Measurements from ENCODE around the gene LDLRAD1. TPM values are rescaled to one million over a fixed set of nuclear protein-coding genes. Genes with fewer than 3 reads are reported as not detected.
"Not testable (repeated sequence)": the region's sequence is repeated elsewhere in the genome, so short reads cannot be mapped to it uniquely, and the experiment has no call there.

LDLRAD1 gene
- total RNA-seq, 1 donor from 2014 or later: not detected

DNA sequence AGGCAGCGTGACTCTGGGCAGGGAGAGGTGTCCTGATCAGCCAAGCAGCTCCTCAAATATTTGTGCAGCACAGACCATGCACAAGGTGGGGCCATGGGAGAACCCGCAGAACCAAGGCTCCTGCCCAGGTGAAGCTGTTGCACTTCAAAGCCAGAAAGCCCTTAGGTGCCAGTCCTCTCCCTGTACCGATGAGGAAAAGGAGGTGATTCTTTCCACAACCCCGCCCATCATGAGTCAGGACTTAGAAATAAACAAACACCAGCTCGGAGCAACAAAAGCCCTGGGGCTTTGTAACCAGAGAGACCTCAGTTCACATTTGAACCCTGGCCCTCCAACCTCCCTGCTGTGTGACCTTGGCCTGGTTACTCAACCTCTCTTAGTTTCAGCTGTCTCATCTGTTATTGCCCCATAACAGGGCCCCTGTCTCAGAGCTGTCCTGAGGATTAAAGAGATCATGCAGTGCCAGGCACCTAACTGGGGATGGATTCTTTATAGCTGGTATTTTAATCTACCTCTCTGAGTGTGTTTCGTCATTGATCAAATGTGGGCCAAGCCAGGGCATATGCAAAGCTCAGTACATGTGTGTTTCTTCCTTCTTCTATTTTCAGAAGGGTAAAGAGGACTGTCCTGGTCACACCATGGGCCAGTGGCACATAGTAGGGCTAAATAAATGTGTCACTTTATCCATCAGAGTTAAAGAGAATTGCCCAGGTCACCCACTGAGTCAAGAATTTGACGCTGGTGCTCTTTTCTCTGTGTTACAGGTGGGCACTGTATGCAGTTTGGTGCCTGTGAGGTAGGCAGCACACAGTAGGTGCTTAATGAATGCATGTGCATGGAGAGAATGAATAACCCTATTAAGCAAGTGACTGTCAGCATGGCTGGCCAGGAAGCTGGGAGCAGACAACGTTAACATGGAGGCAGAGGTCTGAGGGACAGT is 1.4 kb downstream of the LDLRAD1 start:
- DNase-seq (ENCODE audit: low read depth): peak; percentile 85

DNA sequence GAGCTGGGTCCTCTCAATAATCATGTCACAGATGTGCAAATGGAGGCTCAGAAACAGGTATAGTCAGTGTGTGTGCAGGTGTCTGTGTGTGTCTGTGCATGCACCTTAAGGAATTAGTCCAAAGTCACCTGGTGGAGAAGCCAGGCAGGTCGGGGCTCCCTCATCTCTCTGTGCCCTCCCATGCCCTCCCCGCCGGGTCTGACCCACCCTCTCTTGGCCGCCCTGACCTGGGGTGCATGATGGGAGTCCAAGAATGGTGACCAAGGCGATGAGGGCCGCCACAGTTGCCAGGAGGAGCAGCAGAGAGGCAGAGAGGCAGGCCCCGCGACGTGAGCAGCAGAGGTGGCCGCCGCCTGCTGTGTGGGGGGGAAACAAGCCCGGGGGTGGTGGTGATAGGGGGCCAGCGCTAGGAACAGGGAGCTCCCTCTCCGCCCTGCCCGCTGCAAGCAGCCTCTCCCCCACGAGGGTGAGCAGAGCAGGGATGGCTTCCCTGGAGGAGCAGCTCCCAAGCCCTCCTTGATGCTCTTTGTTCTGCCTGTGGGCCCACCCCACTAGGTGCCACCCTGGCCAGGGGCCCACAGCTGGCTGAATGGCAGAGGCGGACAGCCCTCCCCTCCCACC is 3.9 kb downstream of the LDLRAD1 start:
- no peak for DNase-seq (ENCODE audit: low read depth)

DNA sequence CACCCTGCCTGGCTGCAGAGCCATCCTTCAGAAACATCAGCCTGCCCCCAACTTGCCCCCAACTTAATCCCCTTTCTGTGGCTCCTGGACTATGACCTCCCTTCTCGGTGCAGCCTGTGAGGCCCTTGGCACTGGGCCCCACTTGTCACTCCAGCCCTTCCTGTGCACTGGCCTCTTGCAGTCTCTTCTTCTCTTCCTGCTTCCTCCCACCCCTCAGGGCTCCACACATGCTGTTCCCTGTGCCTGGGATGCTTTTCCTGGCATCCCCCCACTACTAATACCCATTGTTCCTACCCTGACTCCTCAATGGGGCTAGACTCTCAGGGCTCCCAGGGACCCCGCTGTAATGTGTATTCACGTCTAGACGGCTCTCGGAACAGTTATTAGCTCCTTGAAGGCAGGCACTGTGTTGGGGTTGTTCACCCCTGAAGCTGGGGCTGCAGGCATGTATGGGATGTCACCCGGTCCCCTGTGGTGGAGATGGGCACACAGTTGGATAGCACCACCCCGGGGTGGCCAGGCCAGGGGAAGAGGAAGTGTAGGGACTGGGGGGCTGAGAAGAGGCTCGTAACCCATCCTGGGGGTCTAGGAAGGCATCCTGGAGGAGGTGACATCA is 4.5 kb downstream of the LDLRAD1 start:
- no peak for DNase-seq (ENCODE audit: low read depth)

DNA sequence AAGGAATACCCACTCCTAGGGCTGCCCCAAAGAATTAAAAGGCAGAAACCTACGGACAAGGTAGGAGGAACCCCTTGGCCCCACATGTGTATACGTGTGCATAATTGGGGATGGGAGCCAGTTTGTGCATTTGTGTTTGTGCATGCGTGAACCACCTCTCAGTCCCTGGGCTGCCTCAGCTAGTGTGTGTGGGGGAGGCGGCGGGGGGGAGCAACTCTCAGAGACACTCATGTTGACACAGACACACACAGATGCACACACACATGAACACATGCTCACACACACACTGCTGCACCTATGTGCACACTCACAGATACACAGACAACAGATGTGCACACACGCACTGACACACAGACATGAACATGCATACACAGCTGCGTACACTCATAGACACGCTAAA is 5.1 kb downstream of the LDLRAD1 start:
- DNase-seq (ENCODE audit: low read depth): no peak

DNA sequence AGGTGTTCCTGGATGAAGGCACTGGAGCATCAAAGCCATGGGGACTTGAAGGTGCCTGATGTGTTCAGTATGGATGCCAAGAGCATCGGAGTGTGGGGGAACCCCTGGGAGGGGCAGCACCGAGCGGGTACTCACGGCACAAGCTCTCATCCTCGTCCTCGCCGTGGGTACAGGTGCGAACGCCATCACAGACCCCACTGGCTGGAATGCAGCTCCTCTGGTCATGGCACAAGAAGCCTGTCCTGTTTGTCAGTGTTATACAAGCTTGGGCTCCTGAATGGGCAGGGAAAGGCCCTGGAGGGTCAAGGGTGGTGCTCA is 6.0 kb downstream of the LDLRAD1 start:
- no peak for DNase-seq (ENCODE audit: low read depth)

DNA sequence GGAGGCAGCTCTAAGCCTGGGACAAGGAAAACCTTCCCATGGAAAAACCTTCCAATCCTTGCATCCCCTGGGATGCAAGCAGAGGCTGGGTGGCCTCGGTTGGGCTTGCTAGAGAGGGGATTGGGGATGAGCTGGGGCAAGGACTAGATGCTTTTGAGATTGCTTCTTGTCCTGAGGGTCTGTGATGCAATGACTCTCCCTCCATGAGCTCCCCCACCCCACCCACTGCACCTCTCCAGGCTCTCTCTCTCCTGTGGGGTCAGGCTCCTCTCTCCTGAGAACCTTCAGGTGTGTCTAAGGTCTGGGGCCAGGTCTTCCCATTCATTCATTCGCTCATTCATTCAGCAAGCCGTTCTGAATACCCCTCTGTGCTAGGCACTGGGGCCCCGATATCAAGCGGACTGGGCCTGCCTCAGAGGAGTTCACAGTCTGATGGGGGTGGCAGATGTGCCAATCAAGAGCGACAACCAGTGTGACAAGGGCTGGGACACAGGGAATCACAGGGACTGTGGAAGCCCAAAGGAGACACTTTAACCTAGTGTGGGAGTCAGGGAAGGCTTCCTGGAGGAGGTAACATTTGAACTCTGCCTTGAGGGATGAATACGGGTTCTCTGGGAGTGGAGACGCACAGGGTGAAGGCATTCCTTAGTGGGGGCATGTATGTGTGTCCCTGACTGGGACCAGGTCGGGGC is 6.5 kb downstream of the LDLRAD1 start:
- DNase-seq (ENCODE audit: low read depth): no peak

DNA sequence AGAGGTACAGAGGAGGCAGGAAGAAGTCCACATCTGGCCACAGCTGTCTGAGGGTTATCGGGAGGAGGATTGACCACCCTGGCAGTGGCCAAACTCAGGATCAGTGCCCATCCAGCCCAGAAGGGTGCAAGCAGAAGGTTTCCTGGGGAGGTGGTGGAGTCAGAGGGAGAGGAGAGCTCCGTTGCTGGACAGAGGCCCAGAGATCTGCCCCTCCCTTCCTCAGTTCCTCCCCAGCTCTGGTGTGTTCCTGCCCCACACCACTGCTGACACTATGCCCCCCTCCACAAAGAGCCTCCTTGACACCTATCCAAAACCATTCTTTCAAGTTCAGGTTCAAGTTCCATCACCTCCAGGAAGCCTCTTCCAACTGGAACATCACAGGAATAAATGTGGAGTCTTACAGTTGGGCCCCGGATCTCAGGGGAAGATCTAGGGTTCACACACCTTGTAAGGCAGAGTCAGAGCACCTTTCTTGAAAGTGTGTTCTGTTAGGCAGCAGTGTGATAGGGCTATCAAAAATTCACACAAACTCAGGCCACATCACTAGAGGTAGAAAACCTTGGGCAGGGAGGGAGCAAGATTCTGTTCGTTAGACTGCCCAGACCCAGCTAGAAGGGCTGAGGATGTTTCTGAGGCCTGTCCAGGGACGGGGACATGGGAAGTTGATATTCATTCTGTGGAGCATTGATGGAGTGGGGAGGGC is 7.4 kb downstream of the LDLRAD1 start:
- no peak for DNase-seq (ENCODE audit: low read depth)

DNA sequence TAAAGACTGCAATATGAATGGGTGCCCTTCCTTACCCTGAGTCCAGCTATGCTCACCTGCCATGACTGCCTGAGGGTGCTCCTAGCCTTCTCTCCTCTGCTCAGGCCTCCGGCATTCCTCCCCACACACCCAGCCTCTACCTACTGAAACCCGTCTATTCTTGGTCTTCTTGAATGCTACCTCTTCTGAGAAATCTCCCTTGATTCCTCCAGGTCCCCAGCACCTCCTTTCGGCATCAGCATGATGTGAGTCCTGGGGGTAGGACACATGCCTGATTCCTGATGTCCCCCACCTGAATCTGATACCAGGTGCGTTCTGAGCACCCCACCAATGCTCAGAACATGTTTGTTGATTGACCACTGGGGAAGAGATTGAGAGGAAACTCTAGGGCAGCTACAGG is 8.6 kb downstream of the LDLRAD1 start:
- DNase-seq (ENCODE audit: low read depth): no peak

DNA sequence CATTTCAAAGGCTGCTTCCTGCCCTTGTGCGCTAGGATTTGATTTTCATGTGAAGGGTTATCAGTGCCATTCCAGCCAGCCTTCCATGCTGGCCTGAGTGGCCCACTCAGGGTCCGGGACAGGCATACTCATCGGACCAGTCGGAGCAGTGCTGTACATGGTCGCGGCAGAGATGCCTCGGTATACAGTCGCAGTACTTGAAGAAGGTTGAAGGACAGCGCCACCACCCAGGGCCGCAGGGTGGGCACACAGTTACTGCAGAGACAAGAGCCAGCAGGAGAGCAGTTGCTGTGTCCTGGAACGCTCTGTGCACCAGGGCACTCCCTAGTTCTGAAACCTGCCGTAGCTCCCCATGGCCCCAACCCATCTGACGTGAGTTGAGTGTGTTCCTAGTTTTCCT is 9.1 kb downstream of the LDLRAD1 start:
- no peak for DNase-seq (ENCODE audit: low read depth)

DNA sequence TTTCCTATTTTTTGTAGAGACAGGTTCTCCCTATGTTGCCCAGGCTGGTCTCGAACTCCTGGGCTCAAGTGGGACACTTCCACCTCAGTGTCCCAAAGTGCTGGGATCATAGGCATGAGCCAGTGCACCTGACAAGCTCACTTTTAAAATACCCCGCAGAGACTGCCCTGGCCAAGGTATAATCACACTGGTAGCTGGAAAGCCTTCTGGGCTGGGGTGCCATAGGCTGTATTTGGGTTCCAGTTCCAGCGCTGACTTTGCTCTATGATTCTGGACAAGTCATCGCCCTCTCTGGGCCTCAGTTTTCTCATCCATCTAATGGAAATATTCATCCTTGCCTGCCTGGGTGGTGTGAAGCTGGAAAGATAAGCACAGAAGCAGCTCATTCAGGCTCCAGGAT is 10.4 kb downstream of the LDLRAD1 start:
- DNase-seq (ENCODE audit: low read depth): no peak

DNA sequence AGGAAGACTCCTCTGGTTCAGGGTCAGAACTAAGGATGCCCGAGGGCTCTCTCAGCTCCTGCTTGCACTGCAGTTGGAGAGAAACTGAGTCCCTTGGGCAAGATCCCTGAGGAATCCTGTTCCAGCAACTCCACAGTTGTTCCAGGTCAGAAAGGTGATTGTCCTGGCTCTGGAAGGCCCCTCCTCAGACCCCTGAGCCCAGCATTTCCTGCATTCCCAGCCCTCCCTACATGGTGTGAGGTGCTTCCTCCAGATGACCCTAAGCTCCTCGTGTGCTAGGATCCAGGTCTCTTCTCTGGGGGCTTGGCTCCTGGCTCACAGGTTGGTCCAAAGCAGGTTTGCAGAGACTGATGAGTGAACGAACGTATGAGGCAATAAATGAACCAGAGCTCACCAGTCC is 11.5 kb downstream of the LDLRAD1 start:
- DNase-seq (ENCODE audit: low read depth): no peak

DNA sequence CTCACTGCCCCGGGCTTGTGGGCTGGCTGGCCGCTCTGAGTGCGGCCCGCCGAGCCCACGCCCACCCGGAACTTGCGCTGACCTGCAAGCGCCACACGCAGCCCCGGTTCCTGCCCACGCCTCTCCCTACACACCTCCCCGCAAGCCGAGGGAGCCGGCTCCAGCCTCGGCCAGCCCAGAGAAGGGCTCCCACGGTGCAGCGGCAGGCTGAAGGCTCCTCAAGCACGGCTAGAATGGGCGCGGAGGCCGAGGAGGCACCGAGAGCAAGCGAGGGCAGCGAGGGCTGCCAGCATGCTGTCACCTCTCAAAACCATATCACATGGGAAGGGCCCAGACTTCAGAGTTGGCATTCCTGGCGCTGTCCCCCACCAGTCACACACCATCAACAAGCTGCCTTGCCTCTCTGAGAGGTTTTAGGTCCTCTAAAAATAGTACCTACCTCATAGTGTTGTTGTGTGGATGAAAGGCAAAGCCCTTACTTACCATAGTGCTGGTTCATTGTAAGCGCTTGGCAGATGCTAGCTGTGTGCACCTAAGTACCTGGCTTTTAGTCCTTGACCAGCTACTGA is 13.4 kb downstream of the LDLRAD1 start:
- DNase-seq (ENCODE audit: low read depth): no peak

DNA sequence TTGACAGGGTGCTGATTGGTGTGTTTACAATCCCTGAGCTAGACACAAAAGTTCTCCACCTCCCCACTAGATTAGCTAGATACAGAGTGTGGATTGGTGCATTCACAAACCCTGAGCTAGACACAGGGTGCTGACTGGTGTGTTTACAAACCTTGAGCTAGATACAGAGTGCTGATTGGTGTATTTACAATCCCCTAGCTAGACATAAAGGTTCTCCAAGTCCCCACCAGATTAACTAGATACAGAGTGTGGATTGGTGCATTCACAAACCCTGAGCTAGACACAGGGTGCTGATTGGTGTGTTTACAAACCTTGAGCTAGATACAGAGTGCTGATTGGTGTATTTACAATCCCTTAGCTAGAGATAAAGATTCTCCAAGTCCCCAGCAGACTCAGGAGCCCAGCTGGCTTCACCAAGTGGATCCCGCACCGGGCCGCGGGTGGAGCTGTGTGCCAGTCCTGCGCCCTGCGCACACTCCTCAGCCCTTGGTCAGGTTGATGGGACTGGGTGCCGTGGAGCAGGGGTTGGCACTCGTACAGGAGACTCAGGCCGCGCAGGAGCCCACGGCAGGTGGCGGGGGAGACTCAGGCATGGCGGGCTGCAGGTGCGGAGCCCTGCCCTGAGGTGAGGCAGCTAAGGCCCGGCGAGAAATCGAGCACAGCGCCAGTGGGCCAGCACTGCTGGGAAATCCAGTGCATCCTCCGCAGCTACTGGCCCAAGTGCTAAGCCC is 14.1 kb downstream of the LDLRAD1 start:
- not testable (repeated sequence) for DNase-seq (ENCODE audit: low read depth)

DNA sequence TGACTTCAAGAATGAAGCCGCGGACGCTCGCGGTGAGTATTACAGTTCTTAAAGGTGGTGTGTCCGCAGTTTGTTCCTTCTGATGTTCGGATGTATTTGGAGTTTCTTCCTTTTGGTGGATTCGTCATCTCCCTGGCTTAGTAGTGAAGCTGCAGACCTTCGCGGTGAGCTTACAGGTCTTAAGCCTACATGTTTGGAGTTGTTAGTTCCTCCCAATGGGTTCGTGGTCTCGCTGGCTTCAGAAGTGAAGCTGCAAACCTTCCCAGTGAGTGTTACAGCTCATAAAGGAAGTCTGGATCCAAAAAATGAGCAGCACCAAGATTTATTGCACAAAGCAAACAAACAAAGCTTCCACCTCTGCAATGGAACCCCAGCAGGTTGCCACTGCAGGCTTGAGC is 14.7 kb downstream of the LDLRAD1 start:
- no peak for DNase-seq (ENCODE audit: low read depth)

DNA sequence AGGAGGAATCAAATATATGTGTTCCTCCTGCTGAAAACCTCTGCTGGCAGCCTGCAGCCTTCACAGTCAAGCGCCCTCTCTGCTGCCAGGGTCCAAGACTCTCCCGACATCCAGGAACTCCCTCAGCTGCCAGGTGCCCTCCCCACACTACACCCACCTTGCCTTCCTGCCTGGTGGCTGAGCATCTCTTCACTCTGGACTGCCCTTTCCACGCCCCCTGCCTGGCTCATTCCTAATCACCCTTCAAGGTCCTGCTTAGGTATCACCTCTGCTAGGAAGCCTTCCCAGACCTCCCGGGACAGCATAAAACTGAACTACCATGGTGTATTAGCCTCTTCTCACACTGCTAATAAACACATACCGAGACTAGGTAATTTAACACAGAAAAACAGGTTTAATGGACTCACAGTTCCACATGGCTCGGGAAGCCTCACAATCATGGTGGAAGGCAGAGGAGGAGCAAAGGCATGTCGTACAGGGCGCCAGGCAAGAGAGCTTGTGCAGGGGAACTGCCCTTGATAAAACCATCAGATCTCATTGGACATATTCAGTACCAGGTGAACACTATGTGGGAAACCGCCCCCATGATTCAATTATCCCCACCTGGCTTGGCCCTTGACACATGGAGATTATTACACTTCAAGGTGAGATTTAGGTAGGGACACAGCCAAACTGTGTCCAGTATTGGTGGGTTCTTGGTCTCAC is 15.3 kb downstream of the LDLRAD1 start:
- no peak for DNase-seq (ENCODE audit: low read depth)

DNA sequence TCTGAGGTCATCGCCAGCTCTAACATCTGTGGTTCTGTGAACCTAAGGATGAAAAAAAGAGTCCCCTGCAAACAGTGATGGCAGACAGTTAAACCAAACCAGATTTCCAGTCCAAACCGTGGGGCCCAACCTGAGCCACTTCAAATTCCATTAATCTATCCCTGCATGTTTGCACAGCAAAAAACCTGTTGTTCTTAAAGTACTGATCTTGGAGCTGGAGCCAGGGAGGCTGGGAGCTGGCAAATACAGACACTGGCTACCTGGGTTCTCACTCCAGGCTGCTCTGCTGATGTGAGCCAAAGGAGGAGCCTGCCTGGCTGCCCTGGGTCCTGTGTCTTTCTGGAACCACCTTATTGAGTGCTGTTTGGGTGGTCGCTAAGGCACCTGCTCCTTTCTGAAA is 16.4 kb downstream of the LDLRAD1 start:
- DNase-seq (ENCODE audit: low read depth): no peak

DNA sequence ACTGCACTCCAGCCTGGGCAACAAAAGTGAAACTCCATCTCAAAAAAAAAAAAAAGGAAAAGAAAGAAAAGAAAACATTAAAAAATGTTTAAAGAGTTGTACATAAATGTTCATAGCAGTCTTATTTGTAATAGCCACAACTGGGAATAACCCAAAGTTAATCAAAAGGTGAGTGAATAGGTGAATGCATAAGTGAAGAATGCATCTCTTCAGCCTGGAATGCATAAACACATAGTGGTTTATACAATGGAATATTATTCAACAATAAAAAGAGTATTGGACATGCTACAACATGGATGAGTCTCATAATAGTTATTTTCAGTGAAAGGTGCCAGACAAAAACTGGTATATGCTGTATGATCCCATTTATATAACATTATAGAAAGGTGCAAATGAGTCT is 18.1 kb downstream of the LDLRAD1 start:
- DNase-seq (ENCODE audit: low read depth): no peak

DNA sequence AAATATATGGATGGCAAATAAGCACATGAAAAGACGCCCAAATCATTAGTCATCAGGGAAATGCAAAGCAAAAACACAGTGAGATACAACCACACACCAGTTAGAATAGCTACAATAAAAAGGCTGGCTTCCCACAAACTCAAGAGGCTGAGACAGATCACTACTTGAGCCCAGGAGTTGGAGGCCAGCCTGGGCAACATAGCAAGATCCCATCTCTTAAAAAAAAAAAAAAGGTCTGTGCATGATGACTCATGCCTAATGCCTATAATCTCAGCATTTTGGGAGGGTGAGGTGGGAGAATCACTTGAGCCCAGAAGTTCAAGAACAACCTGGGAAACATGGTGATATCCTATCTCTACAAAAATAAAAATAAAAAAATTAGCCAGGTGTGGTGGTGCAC is 19.8 kb downstream of the LDLRAD1 start:
- no peak for DNase-seq (ENCODE audit: low read depth)

DNA sequence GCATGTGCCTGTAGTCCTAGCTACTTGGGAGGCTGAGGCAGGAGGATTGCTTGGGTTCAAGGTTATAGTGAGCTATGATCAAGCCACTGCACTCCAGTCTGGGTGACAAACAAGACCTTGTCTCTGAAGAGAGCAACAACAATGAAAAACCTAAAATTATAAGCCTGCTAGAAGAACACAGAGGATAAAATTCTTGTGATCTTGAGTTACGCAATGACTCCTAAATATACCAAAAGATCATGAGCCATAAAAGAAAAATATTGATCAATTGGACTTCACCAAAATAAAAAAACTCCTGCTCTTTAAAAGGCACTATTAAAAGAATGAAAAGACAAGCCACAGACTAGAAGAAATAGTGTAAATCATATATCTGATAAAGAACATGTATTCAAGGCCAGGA is 22.3 kb downstream of the LDLRAD1 start:
- DNase-seq (ENCODE audit: low read depth): no peak

DNA sequence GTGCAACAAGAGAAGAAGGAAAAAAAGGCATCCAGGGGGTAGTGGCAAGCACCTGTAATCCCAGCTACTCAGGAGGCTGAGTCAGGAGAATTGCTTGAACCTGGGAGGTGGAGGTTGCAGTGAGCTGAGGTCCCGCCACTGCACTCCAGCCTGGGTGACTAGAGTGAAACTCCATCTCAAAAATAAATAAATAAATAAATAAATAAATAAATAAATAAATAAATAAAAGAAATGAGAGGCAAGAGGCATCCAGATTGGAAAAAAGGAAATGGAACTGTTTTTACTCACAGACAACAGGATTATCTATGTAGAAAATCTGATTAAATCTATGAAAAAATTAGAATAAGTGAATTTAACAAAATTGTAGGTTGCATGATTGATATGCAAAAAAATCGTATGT is 23.5 kb downstream of the LDLRAD1 start:
- not testable (repeated sequence) for DNase-seq (ENCODE audit: low read depth)

Measured in renal cortical epithelial cell (primary cell).